ENCODE data around the gene GXYLT1.

DNA sequence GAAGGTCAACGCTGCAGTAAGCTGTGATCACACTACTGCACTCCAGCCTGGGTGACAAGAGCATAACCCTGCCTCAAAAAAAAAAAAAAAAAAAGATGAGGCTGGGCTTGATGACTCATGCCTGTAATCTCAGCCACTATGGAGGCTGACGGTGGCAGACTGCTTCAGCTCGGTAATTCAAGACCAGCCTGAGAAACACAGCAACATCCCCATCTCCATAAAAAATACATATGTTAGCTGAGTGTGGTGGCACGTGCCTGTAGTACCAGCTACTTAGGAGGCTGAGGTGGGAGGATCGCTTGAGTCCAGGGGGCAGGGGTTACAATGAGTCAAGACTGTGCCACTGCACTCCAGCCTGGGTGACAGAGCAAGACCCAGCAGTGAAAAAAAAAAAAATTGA, 50.4 kb downstream of the GXYLT1 start:
- TF ChIP-seq GTF2F1 (IDR thresholded peaks at IDR 0.05; ENCODE audit: low read length) (no peak), EZH2 (conservative IDR thresholded peaks at IDR 0.05; ENCODE audit: low read depth, low read length) (no peak), ETV5 (CRISPR knock-in tag; IDR thresholded peaks at IDR 0.05; ENCODE audit: borderline replicate concordance) (no peak), GABPA (IDR thresholded peaks at IDR 0.05; ENCODE audit: low read depth, low read length) (no peak), GABPA (CRISPR knock-in tag; IDR thresholded peaks at IDR 0.05; ENCODE audit: low read depth) (no peak), EP300 (IDR thresholded peaks at IDR 0.05; ENCODE audit: low read depth in 2 of 2, low read length in 2 of 2) (no peak), EP300 (CRISPR knock-in tag; IDR thresholded peaks at IDR 0.05; ENCODE audit: borderline replicate concordance) (no peak), HCFC1 (IDR thresholded peaks at IDR 0.05; ENCODE audit: low read depth, low read length) (no peak)
- TF ChIP-seq, protein P1, sequence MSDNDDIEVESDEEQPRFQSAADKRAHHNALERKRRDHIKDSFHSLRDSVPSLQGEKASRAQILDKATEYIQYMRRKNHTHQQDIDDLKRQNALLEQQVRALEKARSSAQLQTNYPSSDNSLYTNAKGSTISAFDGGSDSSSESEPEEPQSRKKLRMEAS (IDR thresholded peaks at IDR 0.05) = no peak
- TF ChIP-seq, protein P2, sequence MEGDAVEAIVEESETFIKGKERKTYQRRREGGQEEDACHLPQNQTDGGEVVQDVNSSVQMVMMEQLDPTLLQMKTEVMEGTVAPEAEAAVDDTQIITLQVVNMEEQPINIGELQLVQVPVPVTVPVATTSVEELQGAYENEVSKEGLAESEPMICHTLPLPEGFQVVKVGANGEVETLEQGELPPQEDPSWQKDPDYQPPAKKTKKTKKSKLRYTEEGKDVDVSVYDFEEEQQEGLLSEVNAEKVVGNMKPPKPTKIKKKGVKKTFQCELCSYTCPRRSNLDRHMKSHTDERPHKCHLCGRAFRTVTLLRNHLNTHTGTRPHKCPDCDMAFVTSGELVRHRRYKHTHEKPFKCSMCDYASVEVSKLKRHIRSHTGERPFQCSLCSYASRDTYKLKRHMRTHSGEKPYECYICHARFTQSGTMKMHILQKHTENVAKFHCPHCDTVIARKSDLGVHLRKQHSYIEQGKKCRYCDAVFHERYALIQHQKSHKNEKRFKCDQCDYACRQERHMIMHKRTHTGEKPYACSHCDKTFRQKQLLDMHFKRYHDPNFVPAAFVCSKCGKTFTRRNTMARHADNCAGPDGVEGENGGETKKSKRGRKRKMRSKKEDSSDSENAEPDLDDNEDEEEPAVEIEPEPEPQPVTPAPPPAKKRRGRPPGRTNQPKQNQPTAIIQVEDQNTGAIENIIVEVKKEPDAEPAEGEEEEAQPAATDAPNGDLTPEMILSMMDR (CRISPR knock-in tag; IDR thresholded peaks at IDR 0.05) = no peak
- TF ChIP-seq, protein P3, sequence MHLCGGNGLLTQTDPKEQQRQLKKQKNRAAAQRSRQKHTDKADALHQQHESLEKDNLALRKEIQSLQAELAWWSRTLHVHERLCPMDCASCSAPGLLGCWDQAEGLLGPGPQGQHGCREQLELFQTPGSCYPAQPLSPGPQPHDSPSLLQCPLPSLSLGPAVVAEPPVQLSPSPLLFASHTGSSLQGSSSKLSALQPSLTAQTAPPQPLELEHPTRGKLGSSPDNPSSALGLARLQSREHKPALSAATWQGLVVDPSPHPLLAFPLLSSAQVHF (CRISPR knock-in tag; IDR thresholded peaks at IDR 0.05) = no peak
- TF ChIP-seq, protein P4, sequence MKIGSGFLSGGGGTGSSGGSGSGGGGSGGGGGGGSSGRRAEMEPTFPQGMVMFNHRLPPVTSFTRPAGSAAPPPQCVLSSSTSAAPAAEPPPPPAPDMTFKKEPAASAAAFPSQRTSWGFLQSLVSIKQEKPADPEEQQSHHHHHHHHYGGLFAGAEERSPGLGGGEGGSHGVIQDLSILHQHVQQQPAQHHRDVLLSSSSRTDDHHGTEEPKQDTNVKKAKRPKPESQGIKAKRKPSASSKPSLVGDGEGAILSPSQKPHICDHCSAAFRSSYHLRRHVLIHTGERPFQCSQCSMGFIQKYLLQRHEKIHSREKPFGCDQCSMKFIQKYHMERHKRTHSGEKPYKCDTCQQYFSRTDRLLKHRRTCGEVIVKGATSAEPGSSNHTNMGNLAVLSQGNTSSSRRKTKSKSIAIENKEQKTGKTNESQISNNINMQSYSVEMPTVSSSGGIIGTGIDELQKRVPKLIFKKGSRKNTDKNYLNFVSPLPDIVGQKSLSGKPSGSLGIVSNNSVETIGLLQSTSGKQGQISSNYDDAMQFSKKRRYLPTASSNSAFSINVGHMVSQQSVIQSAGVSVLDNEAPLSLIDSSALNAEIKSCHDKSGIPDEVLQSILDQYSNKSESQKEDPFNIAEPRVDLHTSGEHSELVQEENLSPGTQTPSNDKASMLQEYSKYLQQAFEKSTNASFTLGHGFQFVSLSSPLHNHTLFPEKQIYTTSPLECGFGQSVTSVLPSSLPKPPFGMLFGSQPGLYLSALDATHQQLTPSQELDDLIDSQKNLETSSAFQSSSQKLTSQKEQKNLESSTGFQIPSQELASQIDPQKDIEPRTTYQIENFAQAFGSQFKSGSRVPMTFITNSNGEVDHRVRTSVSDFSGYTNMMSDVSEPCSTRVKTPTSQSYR (CRISPR knock-in tag; IDR thresholded peaks at IDR 0.05; ENCODE audit: borderline replicate concordance) = no peak

Data from HepG2 (cell line).